ENCODE results near the gene BTBD2.

Gene BTBD2

DNA sequence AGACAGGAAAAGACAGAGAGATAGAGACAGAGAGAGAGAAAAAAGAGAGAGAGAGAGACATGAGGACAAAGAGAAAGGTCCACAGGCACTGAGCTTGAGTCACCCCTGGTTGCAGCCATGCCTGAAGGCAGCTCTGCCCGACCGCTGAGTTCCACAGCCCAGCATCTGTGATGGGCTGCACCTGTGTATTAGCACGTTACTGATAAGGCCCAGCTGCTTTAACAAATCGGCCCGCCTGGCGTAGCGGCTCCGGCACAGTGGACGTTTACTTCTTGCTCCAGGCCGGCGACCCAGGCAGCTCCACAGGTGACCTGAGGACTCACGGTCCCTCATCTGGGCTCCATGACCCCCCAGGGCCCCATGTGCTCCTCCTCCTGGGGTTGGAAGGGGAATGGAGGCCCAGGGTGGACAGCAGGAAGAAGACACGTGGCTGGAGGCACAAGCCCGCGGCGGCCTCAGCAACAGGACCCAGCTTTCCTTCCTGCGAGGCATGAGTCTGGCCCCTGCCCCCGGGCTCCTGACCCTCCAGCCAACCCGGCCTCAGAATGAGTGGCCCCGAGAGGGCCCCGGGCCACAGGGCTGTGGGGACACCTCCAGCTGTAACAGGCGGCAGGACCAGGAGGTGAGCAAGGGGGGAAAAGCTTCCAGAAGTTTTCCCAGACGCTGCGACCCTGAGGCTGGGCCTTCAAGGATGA is 78.5 kb downstream of the BTBD2 start:
- no peak for DNase-seq

- no peak for DNase-seq
Measured at GRCh38 chr19:1936430-1936829, 79.1 kb downstream of the BTBD2 start.

GRCh38 chr19:1935484-1936208 is 79.9 kb downstream of the BTBD2 start:
- DNase-seq: peak; percentile 63
